Stimulated activated CD4-positive, alpha-beta T cell treated with anti-CD3 and anti-CD28 coated beads, TNF-alpha, amount 100 ng/mL, for 4 hours (primary cell): ENCODE results near the gene PADI4.
A peak's percentile ranks its signal among the peaks of the same experiment; 100 is the strongest.
"Not testable (repeated sequence)": the region's sequence is repeated elsewhere in the genome, so short reads cannot be mapped to it uniquely, and the experiment has no call there.

ENCODE experiments used
- DNase-seq, 3 experiments: peaks; one replicate each; pipeline ENCODE4 v3.0.0-alpha.2; 2020; ENCODE audit warnings: low read depth in 3 of 3

PADI4 gene

GRCh38 chr1:17314491-17314971 is 6.5 kb downstream of the PADI4 start:
- DNase-seq = no peak

GRCh38 chr1:17315542-17316130 is 7.6 kb downstream of the PADI4 start:
- no peak for DNase-seq

- DNase-seq = no peak
Measured at GRCh38 chr1:17316704-17317103, 8.7 kb downstream of the PADI4 start.

GRCh38 chr1:17318262-17318661 is 10.3 kb downstream of the PADI4 start:
- DNase-seq = no peak

GRCh38 chr1:17319561-17320350 is 11.8 kb downstream of the PADI4 start:
- DNase-seq = no peak

GRCh38 chr1:17321857-17322390 is 13.9 kb downstream of the PADI4 start:
- not testable (repeated sequence) for DNase-seq

- no peak for DNase-seq
Measured at GRCh38 chr1:17328855-17329254, 20.9 kb downstream of the PADI4 start.

- no peak for DNase-seq
Measured at GRCh38 chr1:17329610-17330009, 21.6 kb downstream of the PADI4 start.

GRCh38 chr1:17330856-17331255 is 22.9 kb downstream of the PADI4 start:
- DNase-seq = no peak

GRCh38 chr1:17333081-17333480 is 25.1 kb downstream of the PADI4 start:
- DNase-seq = no peak

GRCh38 chr1:17335821-17336710 is 28.1 kb downstream of the PADI4 start:
- DNase-seq = peak; percentile 9 to 47 (median 28)

GRCh38 chr1:17338706-17339493 is 30.9 kb downstream of the PADI4 start:
- DNase-seq = no peak

- DNase-seq = no peak
Measured at GRCh38 chr1:17339521-17339920, 31.5 kb downstream of the PADI4 start.

- DNase-seq = no peak
Measured at GRCh38 chr1:17340358-17340757, 32.4 kb downstream of the PADI4 start.

GRCh38 chr1:17342014-17342441 is 34.0 kb downstream of the PADI4 start:
- no peak for DNase-seq

- not testable (repeated sequence) for DNase-seq
Measured at GRCh38 chr1:17345506-17345905, 37.5 kb downstream of the PADI4 start.

- DNase-seq = no peak
Measured at GRCh38 chr1:17346046-17346789, 38.2 kb downstream of the PADI4 start.

GRCh38 chr1:17347769-17348592 is 40.0 kb downstream of the PADI4 start:
- no peak for DNase-seq

GRCh38 chr1:17348593-17349234 is 40.7 kb downstream of the PADI4 start:
- DNase-seq = no peak
